ENCODE results near the gene ACKR3. TPM values are rescaled to one million over a fixed set of nuclear protein-coding genes. Genes with fewer than 3 reads are reported as not detected.

The ACKR3 gene
- total RNA-seq, 1 donor from 2014 or later = 9.1 TPM

DNA sequence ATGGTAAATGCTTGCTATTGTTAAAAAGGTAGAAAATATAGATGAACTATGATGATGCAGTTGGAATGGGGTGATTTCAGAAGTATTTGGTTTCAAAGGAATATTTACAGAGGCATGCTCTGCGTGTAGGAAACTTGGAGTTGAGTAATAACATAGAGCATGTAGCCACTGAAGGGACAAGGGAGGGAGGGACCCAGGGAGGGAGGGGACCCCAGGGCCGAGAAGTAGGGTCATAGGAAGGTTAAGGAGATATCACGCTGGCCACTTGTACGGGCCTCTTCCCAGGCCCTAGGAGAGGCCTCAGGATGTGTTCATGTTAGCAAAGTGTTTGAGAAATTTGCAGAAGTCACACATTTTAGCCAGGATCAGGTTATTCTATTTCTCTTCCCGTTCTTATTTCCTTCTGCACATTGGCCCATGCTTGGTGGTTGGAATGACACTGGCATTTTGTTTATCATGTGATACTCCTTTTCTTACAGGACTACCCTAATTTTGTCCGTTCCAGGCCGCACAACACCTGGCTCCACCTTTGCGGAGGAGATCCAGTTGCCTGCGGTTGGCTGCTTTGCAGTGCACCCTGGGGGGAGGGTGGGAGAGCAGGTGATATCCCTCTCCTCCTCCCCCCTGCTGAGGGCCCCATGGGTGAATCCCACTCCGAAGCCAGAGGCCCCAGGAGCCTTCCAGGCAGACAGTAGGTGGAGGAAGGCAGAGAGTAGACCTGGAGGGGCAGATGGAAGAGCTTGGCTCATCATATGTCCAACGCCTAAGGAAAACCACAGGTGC, 16.9 kb upstream of the ACKR3 start:
- ATAC-seq = peak; percentile 56
- H3K9me3 ChIP-seq = no peaks in the 10 kb centered on the region
- intact Hi-C loops (cut with DNase I) = no loop called here

DNA sequence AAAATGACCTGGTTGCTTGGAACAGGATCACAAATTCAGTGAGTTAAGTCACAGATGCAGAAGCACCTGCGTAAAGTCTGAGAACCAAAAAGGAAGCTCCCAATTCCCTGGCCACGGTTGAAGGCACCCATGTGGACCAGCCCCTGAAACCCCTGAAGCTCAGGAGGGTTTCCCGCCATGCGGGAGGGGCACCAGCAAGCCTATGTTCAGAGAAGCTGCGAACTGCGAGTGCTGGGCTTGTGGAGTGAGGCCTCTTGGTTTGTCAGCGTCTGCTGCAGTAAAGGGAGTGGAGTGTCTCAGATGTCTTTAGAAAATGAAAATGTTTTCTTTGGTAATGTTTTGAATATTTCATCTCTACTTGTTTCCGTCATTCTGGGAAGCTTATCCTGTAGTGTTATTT, 16.1 kb upstream of the ACKR3 start:
- ATAC-seq = no peak
- no peak for DNase-seq
- no peak overlapping the region for H3K27ac ChIP-seq
- TF ChIP-seq, protein P1, sequence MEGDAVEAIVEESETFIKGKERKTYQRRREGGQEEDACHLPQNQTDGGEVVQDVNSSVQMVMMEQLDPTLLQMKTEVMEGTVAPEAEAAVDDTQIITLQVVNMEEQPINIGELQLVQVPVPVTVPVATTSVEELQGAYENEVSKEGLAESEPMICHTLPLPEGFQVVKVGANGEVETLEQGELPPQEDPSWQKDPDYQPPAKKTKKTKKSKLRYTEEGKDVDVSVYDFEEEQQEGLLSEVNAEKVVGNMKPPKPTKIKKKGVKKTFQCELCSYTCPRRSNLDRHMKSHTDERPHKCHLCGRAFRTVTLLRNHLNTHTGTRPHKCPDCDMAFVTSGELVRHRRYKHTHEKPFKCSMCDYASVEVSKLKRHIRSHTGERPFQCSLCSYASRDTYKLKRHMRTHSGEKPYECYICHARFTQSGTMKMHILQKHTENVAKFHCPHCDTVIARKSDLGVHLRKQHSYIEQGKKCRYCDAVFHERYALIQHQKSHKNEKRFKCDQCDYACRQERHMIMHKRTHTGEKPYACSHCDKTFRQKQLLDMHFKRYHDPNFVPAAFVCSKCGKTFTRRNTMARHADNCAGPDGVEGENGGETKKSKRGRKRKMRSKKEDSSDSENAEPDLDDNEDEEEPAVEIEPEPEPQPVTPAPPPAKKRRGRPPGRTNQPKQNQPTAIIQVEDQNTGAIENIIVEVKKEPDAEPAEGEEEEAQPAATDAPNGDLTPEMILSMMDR (IDR thresholded peaks at IDR 0.05) = no peak
- intact Hi-C loops (cut with DNase I) = no loop called here
- H3K4me3 ChIP-seq = no peak overlapping the region
- H3K27me3 ChIP-seq = no peaks in the 10 kb centered on the region
- H3K9me3 ChIP-seq = no peaks in the 10 kb centered on the region
- no peaks in the 10 kb centered on the region for H3K36me3 ChIP-seq
- peaks cover 4% of the 10 kb centered on the region for H3K4me1 ChIP-seq

More for the DNA sequence above, 16.9 kb upstream of the ACKR3 start:
- no peak overlapping the region for H3K4me3 ChIP-seq
- no peaks in the 10 kb centered on the region for H3K27me3 ChIP-seq
- no peak overlapping the region for H3K27ac ChIP-seq
- DNase-seq = no peak
- peaks cover 4% of the 10 kb centered on the region for H3K4me1 ChIP-seq
- TF ChIP-seq, protein P1 (IDR thresholded peaks at IDR 0.05) = no peak
- H3K36me3 ChIP-seq = no peaks in the 10 kb centered on the region

DNA sequence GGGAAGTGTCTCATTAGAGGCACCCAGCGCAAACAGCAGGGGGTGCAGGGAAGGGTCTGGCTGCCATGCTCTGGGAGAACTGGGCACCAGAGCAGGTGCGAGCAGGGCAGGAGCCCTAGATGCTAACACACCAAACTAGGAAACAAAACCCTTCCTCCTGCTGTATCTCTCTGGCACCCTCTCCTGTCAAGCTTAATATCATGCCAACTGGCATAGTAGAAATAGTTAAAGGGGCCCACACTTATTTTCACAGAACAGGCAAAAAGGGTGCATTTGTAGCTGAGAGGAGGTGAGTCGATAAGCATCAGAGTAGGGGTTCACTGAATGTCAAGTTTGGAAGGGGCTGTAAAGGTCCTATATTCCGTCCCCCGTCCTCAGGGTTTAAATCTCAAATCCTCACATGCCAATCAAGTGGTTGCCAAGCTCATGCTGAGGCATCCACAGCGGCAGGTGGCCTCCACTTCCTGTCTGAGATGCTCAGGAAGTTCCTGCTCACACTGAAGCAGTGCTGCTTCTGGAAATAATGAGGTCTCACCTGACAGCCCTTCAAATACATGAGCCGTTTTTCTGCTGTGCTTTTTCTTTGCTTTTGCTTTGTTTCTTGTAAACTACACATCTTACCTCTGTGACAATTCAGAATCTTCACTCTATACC, 14.9 kb upstream of the ACKR3 start:
- ATAC-seq (no peak), DNase-seq (no peak)
- TF ChIP-seq, protein P1 (IDR thresholded peaks at IDR 0.05) = no peak
- intact Hi-C loops (cut with DNase I) = no loop called here
- Histone ChIP-seq H3K36me3 (no peaks in the 10 kb centered on the region), H3K4me1 (peaks cover 4% of the 10 kb centered on the region), H3K27ac (no peak overlapping the region), H3K27me3 (no peaks in the 10 kb centered on the region), H3K4me3 (no peak overlapping the region), H3K9me3 (no peaks in the 10 kb centered on the region)

DNA sequence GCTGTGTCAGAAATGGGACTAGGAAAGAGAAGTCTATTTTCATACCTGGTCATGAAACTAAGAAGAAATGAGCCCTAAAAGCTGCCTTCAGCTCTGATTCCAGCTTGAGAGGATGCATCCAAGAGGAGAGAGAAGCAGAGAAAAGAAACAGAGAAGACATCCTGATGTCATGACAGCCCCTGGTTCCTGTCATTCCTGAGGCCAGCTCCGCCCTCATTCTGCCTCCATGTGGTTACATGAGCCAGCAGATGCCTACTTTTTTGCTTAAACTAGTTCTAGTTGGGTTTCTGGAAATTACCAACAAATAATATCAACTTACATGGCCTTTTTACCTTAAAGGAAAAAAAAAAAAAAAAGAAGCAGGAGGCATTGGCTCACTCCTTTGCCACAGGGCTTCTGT, 14.1 kb upstream of the ACKR3 start:
- Histone ChIP-seq H3K4me3 (no peak overlapping the region), H3K36me3 (no peaks in the 10 kb centered on the region), H3K27me3 (no peaks in the 10 kb centered on the region), H3K4me1 (peaks cover 4% of the 10 kb centered on the region), H3K9me3 (no peaks in the 10 kb centered on the region), H3K27ac (no peak overlapping the region)
- ATAC-seq (no peak), DNase-seq (no peak)
- TF ChIP-seq, protein P1 (IDR thresholded peaks at IDR 0.05) = no peak
- intact Hi-C loops (cut with DNase I) = no loop called here

DNA sequence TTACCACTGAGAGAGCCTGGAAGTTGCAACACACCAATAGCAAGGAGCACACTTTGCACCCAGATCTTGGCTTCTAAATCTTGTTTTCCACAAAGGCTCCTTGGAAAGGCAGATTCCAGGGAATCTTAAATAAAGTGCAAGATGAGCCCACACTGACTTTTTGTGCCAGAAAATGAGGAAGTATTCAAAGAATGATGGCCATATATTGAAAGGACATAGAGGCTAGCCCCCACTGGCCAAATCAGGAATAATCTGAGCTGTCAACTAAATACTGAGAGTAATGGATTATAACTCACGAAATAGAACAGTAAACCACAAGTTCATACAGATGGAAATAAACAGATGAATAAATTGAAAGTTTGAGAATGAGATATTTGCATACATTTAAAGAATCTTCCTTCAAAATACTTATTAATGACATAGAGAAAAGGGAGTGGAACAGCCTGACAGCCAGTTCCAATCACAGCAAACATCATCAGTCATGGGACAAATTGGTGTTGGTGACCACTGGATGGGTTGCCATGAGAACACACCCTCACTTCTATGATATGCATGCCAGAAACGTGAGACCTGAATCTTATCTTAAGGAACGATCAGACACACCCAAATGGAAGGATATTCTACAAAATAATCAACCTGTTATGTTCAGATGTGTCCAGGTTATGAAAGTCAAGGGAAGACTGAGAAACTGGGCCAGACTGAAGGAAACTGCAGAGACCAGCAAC, 12.2 kb upstream of the ACKR3 start:
- Histone ChIP-seq H3K4me3 (no peak overlapping the region), H3K4me1 (no peaks in the 10 kb centered on the region), H3K27me3 (no peaks in the 10 kb centered on the region), H3K36me3 (no peaks in the 10 kb centered on the region), H3K27ac (no peak overlapping the region), H3K9me3 (no peaks in the 10 kb centered on the region)
- ATAC-seq (no peak), DNase-seq (no peak)
- TF ChIP-seq, protein P1 (IDR thresholded peaks at IDR 0.05) = no peak
- intact Hi-C loops (cut with DNase I) = no loop called here
